HG02798 (cell line): Measurements from ENCODE around the gene CASP2.
"Not testable (repeated sequence)": the region's sequence is repeated elsewhere in the genome, so short reads cannot be mapped to it uniquely, and the experiment has no call there.

ENCODE experiments used
- ATAC-seq: cut with Tn5 transposase; IDR thresholded peaks from one replicate; pipeline ENCODE4 v1.9.1; 2021; ENCODE audit warnings: mild to moderate bottlenecking; ENCODE audit not compliant: unreplicated experiment, poor library complexity

The CASP2 gene

DNA sequence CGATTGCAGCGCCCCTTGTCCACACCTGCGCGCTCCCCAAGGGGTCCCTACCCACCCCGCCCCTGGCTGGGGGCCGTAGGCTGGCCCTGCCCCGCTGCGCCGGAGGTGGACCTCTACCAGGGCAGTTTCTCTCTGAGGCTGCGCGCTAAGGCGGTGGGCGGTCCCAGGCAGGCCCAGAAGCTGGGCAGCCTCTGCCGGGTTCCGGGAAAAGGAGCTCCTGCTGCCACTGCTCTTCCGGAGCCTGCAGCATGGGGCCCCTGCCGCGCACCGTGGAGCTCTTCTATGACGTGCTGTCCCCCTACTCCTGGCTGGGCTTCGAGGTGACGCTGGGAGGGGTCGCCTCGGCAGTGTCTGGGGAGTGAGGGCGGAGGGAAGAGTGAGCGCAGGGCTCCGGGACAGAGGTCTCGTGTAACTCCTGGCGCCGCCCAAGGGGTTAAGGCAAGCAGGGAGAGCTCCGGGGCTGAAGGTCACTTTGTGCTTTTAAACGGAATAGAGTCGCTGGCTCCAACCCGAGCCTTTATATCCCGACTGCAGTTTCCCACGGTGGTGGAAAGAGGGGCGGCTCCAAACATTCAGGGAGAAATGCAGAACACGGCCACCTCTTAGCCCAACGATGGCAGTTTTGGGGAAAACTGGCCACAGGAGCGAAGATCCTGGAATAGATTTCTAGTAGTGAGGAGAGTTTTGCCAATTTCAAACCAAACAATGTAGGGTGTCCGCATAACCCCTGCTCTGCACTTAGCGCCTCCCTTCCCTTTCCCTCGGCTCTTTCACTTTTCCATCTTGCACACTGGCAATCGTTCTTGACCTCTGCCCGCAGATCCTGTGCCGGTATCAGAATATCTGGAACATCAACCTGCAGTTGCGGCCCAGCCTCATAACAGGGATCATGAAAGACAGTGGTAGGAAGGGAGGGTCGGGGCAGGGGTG is 24.6 kb upstream of the CASP2 start, which contains the start of gene GSTK1:
Gene GSTK1, plus strand, starts transcription at position 176 of the 930 bp plus-strand sequence. Its CDS starts 73 bp downstream, at position 249.
- peak; percentile 98 for ATAC-seq

DNA sequence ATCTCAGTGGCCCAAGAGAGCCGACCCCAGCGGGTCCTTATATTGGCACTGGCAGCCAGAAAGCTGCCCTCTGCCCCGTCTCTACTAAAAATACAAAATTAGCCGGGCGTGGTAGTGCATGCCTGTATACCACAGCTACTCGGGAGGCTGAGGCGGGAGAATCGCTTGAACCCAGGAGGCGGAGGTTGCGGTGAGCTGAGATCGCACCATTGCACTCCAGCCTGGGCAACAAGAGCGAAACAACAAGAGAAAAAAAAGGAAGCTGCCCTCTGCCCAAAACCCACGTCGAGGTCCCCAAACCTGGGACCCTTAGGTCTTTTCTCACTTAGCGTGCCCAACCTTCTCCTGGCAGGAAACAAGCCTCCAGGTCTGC is 24.0 kb upstream of the CASP2 start:
- not testable (repeated sequence) for ATAC-seq

DNA sequence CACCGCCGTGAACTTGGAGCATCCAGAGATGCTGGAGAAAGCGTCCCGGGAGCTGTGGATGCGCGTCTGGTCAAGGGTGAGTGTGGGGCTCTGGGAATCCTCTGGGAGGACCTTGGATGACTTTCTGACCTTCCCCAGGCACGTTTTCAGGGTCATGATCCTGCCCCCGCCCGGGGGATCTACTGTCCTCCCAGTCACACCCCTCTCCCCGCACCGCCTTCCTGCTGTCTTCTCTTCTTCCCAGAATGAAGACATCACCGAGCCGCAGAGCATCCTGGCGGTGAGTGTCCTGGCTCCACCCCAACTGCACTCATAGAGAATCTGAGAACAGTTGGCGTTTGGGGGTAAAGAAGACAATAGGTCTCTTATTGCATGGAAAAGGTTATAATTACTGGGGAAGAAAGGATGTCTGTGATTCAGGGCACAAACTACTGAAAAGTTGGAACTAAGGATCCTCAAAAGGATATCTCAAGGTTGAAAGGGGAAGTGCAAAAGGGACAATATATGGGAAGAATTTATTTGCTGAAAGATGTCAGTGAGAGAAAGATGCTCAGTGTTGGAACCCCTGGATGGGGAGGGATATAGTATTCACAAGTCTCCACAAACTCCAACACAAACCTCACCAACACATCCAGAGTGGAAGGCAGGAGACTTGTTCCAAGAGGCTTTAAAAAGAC is 23.0 kb upstream of the CASP2 start:
- ATAC-seq, result no peak

DNA sequence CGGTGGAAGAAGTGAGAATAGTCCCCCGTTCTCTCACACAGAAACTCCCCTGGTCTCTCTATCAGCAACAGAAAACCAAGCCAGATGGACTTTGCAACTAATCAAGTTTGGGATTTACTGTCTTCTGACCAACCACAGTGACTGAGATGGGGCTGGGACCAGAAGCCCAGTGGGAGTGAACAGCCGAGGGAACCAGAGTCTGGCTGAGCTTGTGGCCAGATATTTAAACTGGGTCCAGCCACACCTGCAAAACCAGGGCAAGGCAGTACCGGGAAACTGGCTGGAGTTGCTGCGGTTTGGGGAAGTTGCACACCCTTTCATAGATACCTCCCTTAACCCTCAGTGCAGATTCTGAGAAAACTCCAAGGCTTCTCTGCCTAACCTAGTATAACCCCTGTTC is 18.9 kb upstream of the CASP2 start:
- ATAC-seq, result no peak

DNA sequence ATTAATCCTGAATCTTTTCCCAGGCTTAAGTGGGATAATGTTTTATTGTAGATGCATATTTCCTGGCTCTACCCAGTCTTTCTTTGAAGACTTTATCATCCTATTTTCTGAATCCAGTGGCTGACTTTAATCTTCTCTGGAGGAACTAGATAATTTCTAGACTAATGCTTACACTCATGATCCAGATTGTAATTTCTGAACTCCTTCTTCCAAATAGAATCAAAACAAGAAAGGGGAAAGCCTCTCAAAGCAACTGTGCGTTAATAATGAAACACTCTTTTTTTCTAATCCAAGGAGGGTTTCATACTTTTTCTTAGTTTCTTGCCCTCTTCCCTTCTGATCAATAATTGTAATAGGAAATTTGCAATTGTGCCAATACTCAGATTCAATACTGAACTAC is 16.9 kb upstream of the CASP2 start:
- ATAC-seq, result no peak

DNA sequence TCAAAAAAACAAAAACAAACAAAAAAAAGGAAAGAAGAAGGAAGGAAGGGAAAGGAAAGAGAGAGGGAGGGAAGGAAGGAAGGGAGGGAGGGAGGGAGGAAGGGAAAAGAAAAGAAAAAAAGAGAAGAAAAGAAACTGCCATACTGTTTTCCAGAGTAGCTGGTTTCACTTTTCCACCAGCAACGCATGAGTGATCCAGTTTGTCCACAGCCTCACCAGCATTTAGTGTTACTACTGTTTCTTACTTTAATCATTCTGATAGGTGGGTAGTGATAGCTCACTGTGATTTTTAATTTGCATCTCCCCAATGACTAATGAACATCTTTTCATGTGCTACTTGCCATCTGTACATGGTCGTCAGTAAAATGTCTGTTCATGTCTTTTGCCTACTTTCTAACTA is 15.3 kb upstream of the CASP2 start:
- ATAC-seq, result no peak

DNA sequence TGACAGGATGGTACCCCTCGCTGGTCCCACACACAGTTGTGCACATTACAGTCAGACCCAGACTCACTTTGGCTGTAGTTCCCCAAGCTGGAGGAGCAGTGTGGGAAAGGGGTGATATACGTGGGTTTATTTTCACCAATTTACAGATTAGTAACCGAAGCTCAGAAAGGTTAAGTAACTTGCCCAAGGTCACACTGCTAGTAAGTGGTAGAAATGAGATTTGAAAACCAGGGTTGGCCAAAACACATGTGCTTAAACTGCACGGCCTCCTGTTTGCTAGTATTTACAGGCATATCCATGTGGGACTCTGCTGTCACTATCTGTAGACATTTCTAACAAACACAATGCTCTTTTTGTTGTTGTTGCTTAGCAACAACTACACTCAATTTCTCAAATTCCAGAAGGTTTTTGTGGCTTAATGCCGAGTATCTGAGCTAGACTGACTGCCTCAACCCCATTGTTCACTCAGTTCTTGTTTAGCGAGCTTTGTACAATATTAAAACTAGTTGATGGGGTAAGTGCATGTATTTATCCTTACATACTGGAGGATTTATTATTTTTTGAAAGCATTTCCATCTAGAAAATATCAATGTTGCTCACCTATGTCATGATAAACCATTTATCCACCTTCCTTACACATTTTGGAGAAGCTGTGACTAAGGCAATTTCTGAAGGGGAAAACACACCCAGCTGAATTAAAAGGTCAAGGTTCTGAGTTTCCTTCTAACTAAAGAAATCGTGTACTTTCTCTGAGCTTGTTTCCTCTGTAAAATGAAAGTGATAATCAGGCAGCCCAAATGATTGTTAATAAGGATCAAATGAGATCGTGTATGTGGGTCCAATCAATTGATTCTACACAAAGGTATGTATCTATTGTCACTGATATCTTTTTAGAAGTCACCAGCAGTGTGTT is 8.7 kb upstream of the CASP2 start:
- no peak for ATAC-seq

DNA sequence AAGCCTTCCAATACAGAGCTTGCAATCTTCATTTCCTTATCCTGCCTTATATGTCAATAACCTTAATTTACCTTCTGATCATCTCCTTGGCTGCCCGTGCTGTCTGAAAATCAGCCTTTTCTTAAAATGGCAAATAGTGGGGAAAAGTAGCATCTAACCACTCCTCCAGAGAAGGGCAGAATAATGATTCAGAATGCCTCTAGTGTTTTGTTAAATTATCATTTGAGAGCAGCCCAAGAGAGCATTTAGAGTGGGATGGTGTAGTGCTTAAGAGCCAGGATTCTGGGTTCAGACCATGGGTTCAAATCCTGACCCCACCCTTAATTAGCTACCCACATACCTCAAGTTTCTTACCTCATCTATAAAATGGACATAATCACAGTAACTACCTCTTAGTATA is 8.0 kb upstream of the CASP2 start:
- no peak for ATAC-seq

DNA sequence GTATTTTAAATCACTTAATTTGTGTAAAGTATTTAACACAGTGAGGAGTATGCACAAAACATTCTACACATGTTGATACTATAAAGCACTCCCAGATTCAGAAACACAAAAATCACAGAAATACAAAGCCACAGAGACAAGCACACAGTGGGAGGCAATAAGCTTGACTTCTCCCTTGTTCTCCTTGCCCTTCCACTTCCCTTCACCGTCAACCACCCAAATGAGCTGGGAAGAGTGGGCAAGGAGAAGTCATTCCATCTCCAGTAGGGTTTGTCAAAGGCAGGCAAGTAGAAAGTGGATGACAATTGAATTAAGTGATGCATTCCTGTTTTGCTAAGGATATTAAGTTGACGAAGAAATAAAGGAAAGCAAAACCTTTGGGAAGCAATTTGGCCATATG is 7.6 kb upstream of the CASP2 start:
- ATAC-seq, result no peak

DNA sequence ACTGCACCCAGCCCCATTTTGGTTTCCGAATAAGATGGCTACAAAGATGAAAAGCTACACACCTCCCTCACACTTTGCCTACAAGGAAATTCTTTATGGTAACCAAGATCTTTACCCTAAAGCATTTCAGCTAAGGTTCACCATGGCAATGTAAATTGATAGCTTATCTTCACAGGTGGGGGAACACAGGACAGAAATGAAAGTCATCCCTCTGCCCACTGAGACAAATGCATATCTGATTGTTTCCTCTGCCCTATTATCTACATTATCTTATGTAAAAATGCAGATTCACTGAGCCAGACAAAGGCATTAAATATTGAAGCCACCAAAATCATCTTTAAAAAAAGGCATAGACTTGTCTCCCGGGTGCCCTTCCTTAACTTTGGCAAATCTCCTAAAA is 6.6 kb upstream of the CASP2 start:
- no peak for ATAC-seq

DNA sequence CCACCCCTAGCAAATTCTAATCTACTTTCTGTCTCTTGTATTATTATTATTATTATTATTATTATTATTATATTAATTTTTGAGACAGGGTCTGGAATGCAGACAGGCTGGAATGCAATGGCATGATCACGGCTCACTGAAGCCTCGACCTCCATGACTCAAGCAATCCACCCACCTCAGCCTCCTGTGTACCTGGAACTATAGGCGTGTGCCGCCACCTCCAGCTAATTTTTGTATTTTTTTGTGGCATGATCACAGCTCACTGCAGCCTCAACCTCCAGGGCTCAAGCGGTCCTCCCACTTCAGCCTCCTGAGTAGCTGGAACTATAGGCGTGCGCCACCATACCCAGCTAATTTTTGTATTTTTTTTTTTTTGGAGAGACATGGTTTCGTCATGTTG is 6.0 kb upstream of the CASP2 start:
- ATAC-seq, result no peak

DNA sequence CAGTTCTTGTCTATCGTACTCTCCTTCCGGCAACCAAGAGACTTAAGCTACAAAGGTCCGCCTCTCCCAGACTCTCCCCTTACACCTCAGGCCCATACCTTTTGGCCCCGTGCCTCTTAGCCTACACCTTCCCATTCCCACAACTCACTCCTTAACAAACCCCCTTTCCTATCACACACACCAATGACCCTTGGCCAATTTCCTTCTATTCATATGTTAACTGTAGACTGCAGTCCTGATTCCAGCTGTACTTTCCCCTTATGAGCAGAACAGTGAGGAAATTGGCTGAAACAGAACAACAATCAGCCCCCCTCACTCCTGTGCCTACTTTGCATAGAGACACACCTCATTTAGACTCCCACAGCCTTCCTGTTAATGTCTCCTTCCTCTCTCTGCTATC is 4.8 kb upstream of the CASP2 start:
- no peak for ATAC-seq

DNA sequence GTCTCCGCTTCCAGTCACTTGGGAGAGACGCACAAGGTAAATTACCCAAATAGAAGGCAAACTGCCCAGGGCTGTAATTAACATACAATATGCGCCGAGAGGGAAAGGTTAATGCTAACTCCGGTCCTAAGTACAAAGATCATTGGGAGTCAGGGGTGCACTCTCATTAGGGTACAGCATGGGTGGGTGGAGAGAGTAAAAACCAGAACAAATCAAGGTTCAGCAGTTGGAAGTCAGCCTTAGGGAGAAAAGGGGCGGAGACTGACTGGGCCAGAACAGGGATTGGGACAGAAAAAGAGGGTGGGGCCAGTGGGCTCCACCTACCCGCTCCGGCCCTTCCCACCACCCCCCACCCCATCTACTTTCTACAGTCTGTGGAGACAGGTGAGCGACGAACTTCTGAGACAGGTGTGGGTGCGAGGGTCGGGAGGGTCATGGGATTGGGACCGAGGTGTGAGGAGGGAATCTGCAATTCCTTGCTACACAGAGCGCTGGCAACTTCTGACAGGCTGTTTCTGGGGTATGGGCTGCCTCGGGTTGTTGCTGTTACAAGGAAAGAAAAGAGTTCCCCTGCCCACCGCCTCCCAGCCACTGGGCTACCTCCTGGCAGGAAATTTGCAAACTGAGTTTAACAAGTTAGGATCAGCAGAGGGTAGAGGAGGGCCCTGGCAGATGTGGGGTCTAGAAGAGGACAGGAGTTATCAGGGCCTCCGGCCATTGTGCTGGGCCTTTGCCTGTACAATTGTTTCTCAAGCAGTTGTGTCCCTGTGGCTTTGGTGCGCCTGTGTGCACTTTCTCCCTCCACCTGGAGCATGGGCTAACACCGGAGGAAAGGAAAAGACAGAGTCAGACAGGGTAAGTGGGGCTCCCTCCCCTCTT is 3.3 kb upstream of the CASP2 start, which contains the start of gene TMEM139:
Gene TMEM139, plus strand, starts transcription at position 368 of the 879 bp plus-strand sequence. CDS start 1,000 bp downstream, outside the sequence.
- no peak for ATAC-seq

DNA sequence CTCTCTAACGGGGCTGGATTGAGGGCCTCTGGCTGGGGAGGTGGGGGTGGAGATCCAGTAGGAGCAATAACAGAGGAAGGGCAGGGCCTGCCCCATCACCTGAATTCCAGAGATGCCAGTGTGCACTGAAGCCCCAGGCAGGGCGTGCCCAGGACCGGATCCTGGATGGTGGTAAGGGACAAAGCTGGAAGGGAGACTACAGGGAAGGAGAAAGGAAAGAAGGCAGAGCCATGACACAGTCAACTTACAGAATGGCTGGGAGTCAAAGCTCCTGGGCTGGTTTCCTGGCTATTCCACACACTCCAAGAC is 2.7 kb upstream of the CASP2 start:
- no peak for ATAC-seq

DNA sequence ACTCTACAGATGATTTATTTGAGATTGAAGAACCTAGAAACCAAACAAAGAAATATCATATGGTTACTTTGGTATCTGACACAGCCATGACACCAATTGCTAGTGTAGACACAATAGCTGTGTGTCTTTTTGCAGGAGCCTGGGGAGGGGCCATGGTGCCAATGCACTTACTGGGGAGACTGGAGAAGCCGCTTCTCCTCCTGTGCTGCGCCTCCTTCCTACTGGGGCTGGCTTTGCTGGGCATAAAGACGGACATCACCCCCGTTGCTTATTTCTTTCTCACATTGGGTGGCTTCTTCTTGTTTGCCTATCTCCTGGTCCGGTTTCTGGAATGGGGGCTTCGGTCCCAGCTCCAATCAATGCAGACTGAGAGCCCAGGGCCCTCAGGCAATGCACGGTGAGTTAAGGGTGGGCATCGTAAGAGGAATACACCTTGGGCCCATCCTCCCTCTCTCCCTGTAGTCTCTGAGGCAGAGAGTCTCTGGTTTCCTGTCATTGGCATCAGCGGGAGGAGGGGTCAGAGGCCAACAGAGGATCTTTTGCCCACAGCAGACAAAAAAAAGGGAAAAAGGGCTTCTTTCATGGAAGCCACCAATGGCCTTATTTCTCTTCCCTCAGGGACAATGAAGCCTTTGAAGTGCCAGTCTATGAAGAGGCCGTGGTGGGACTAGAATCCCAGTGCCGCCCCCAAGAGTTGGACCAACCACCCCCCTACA is 2.2 kb upstream of the CASP2 start:
- no peak for ATAC-seq

DNA sequence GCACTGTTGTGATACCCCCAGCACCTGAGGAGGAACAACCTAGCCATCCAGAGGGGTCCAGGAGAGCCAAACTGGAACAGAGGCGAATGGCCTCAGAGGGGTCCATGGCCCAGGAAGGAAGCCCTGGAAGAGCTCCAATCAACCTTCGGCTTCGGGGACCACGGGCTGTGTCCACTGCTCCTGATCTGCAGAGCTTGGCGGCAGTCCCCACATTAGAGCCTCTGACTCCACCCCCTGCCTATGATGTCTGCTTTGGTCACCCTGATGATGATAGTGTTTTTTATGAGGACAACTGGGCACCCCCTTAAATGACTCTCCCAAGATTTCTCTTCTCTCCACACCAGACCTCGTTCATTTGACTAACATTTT is 1.6 kb upstream of the CASP2 start:
- ATAC-seq, result no peak

DNA sequence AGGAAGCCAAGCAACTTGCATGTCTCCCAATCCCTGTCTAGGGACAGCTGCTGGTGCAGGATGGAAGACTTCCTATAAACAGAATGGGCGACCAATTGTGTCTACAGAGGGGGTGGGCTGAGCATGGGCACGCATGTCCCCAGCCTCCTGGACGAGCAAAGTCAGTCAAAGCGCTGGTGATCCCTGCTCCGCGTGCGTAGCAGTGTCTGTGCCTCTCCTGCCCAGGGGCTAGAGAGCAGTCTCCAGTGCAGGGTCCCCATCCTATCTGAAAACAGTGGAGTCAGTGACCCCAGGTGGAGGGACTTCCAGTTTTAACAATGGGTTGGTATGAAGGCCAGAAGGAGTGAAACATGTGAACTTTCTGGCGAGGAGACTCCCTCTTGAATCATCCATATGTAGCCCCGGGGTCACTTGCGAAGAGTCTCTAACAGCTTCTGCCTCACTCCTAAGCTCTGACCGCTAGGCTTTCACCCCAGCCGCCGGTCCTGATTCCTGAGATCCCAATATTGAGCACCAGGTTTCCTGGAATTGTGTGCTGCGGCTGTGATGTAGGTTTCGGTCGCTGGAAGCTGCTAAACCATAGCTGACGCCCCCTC is 714 bp upstream of the CASP2 start:
- no peak for ATAC-seq

DNA sequence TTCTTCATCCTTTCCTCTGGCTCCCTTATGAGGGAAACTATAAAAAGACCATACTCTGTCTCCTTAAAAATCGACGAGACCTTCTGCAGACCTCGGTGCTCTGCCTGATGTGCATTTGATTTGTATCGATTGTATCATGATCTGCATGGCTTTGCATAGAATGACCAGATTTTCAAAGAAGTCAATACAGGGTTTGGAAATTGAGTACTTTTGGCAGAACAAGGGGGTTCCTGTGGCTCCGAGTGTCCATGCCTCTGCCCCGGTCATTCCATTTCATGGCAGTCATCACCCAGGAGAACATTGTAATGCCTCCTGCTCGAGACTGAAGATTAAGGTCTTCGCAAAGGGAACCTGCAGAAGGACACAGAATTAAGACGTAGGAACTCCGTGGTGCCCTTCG is 685 bp downstream of the CASP2 start:
- ATAC-seq, result no peak

DNA sequence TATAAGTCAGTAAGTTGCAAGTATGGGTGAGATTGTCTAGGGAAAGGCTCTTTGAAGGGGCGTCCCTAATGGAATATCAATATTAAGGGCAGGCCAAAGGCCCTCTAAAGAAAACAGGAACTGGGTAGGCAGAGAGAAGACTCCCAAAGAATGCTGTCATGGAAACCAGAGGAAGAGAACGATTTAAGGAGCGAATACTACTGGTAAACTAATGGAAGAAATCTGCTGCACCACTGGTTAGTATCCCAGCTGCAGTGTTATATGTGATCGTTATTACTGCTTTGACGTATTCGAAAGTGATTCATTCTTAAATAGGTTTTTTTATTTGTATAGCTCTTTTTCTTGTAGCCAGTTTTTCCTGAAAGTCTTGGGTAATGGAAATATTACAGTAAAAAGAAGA is 1.3 kb downstream of the CASP2 start:
- ATAC-seq, result no peak
